HG03520 (cell line): ENCODE results near the gene BCL2L1.
A peak's percentile ranks its signal among the peaks of the same experiment; 100 is the strongest.

Experiments used
- ATAC-seq: cut with Tn5 transposase; IDR thresholded peaks from one replicate; pipeline ENCODE4 v1.9.1; 2021; ENCODE audit warnings: mild to moderate bottlenecking, moderate library complexity; ENCODE audit not compliant: unreplicated experiment

BCL2L1 gene

DNA sequence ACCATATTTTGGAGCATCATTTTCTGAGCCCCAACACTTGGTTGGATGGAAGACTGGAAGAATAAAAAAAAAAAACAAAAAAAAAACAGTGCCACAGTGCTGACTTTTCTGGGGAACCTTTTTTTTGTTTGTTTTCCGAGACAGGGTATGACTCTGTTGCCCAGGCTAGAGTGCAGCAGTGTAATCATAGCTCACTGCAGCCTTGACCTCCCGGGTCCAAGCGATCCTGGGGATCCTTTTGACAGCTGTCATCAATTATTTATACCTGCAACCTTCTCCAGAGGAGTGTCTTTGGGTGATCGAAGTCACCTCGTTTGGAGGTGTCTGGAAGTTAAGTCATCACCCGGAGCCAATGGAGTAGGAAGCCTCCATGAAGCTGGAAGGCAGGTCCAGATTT is 8.7 kb upstream of the BCL2L1 start:
- ATAC-seq, result no peak

DNA sequence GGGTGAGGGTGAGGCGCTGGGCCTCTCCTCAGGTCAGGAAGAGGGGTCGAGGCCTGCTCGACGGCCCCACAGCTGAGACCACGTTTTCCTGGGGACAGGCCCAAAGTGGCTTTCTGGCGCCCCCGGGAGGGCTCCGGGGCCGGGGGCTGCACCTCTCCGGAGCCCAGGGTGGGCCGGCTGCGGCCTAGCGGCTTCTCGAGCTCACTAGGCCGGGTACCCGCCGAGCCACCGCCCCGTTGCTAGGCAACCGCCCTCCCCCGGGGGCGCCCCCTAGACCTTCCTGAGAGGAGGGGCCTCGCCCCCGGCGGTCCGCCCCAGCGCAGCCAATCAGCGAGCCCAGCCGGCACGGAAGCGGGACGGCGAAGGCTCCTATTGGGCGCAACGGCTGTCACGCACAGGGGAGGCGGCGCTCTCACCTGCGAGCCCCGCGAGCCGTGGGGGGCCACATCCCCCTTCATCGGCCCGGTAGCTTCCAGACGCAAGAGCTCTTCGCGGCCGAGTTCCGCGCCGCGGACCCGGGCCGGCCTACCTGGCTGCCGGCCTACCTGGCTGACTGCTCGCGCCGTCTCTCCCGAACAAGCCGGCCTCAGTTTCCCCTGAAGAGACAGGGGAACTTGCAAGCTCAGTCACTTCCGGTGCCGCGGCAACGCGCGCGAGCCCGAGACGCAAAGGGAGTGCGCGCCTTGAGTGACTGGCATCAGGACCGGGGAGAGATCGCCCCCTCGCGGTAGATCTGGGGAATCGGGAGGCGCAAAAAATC is 831 bp upstream of the BCL2L1 start:
- peak; percentile 86 for ATAC-seq

DNA sequence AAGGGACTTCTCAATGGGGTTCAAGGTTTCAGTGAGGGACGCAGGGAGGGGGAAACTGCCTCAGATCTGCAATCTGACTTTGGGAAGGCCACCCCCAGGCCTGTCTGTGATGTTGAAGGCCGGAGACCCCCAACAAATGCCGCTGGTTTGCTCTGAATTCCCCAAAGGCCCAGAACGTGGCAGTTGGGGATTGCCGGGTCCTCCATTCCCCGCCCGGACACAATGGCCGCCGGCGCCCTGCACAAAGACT is 326 bp upstream of the BCL2L1 start:
- ATAC-seq, result no peak

DNA sequence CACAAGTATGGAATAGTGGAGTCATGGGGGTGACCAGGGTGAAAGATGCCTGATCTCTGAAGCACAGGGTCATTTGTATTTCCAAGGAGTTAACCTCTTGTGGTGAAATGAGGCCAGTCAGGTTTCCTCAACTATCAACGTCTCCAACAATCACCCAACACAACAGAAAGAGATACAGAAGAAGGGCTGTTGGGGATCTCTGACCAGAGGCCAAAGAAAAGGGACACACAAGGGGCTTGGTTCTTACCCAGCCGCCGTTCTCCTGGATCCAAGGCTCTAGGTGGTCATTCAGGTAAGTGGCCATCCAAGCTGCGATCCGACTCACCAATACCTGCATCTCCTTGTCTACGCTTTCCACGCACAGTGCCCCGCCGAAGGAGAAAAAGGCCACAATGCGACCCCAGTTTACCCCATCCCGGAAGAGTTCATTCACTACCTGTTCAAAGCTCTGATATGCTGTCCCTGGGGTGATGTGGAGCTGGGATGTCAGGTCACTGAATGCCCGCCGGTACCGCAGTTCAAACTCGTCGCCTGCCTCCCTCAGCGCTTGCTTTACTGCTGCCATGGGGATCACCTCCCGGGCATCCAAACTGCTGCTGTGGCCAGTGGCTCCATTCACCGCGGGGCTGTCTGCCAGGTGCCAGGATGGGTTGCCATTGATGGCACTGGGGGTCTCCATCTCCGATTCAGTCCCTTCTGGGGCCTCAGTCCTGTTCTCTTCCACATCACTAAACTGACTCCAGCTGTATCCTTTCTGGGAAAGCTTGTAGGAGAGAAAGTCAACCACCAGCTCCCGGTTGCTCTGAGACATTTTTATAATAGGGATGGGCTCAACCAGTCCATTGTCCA is 1.0 kb downstream of the BCL2L1 start:
- ATAC-seq, result no peak

DNA sequence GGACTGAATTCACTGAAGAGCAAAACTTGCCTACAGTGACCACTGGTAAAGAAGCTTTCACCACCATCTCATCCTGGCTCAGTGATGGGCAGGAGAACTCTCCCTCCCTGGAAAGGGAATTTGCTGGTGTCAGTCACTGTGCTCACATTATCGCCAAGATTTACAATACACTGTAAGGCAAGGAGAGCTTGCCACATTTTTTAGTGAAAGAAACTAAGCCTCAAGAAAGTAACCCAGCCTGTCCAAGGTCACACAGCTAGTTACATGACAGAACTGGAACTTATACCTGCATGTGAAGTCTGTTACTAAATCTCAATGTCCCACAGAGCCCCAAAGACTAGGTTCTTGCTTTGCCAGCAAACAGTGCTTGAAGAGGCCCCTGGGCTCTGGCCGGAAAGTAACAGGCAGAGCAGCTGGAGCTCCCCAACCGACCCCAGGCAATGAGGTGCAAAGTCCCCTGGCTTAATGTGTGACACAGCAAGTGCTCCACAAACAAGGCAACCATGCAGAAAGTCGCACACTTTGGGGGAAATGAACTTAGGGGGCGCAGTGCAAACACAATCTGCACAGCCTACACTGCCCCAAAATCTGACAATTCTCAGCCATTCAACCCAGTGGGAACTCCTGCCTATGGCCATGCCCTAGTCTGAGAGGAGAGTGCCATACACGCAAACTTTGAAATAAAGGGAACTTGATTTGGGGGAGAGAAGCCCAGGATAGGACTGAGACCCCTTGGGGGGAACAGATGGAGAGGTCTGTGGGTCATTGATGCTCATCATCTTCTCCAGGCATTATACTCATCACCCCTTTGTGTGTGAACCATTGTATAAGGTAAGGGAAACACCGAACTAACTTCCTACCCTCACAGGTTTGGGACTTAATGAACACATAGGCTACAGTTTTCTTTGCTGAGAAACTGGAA is 1.9 kb downstream of the BCL2L1 start:
- ATAC-seq, result no peak

DNA sequence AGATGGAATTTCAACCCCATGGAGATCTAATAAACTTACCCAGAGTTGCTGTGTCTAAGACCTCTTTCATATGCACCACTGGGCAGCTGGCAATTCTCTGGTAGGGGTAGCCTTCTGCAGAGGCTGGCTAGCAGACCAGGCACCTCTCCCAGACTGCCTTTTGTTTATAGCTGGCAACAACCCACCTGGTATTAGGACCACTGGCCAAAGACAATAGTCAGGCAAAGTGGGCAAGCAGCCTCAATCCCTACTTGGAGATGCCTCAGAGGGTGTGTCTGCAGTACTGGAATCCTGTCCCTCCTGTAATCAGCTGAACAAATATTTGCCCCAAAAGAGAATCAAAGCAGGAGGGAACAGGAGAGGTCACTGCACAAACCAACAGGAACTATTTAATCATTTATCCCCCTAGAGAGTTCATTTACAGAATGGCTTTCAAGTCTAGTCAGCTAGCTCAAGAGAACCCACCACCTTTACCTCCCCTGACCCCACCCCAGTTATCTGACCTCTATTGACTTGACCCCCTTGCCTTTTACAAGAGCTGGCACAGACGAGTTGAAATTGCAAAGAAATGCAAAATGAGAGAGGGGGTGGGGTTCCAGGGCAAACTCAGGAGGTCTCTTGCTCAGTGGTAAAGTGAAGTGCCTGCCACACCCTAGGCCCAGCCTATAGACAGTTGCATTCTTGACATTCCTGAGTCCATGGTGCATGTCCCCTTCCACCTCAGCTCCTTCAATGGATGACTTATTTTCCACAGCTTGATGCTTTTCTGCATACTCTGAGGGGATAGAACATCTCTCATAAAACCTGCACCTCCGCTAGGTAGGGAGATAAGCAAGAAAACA is 2.8 kb downstream of the BCL2L1 start:
- ATAC-seq, result no peak

DNA sequence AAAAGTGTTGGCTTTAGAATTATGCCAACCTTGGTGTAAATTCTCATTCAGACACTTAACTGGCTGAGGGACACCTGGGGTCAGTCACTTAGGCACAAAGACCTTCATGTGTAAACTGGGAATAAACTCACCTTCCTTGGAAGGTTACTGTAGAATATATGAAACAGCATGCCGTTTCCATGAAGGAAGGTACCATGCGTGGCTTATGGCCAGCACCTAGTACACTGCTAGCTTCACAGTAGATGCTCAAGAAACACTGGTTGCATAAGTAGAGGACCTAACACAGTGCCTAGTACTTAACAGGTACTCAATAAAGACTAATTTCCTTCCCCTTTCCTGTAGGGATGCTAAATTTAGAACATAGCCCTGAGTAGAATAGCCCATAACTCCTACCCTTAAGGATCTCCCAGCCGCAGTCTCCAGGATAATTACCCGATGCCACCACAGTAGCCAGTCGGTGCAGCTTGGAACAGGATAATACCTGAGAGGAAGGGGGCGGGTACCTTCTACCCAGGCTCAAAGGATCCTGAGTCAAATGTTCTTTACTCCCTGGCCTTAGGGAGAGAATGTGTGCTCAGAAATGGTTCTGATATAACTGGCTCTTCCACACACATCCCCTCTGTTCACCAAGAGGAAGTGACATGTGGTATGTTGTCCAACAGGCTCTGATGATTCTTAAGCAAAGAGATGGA is 3.6 kb downstream of the BCL2L1 start:
- ATAC-seq, result no peak

DNA sequence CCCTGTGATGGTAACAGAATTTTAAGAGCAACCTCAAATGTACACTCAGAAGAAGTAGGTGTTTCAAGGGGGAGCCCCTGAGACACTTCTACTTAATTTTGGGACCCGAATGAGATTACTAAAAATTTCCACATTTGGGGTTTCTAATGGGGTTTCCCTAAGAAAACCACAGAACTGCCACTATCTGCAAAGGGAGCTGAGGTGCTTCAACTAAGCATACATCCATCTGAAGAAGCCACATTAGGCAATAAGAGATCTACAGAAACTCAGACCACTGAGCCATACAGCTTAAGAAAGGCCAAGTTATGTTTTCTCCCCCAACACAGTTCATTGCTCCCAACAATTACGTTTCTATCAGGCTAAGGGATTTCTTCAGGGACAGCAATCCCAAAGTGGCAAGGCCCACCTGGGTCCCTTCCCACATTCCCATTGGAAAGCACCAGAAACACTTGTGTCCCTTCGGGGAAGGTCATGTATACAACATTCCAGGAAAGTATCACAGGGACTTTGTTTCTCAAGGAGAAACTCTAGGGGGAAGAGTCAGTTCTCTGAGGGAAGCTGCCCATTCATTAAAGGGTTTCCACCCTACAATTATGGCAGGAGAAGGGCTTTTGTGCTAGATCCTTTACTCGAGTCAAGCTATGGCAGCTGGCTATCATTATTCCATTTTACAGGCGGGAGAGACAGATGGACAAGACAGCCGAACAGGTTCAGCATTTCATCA is 5.0 kb downstream of the BCL2L1 start:
- no peak for ATAC-seq

DNA sequence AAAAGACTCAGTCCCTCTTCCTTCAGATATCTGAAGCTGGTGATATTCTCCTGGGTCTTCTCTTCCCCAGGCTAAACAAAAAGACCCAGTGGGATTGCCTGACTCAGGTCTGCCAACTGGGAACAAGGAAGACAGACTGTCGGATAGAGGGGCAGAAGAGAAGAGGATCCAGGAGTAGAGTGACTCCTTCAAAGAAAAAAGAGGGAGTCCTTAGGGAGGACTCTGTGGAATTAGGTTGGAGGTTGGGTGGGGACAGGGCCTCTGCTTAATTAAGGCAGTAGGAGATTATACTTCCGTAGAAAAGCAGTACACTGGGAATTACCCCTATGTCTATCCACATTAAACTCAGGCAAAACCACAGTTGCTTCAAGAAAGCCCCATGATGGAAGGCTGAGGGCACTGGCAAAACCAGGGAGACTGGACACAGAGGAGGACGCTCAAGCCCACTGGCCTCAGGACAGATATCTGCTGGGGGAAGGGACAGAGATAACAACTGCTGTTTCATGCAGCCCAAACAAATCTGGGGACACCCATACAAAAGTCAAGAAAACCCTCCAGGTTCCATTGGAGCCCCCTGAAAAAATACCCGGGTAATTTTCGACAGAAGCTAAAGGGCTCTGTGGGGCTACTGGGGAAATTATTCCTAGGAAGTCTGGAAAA is 5.7 kb downstream of the BCL2L1 start:
- no peak for ATAC-seq

DNA sequence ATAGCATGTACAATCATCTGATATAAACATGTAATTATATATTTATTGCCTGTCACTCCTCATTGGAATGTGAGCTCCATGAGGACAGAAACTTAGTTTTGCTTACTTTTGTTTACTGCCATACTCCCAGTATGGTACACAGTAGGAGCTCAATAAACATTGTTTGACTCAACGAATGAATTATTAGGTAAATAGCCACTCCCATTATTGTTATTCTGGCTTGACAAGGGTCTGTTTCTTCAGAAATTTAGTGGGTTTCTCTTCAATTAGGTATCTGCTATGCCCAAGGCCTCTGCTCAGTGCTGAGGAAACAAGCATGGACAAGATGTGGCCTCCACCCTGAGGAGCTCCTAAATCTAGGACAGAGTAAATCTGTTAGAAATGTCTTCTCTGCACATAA is 6.3 kb downstream of the BCL2L1 start:
- no peak for ATAC-seq

DNA sequence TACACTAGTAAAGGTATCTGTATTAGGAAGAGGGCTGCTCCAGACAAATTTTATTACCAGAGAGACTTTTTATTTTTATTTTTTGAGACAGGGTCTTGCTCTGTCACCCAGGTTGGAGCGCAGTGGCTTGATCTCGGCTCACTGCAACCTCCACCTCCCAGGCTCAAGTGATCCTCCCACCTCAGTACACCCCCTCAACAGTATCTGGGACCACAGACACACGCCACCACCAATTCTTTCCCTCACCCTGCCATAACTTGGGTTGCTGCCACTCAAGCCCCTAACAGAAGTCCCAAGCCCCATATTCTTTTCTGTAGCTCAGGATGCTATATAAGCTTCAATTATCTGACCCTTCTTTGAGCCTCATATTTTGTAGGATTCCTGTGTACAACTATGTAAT is 6.9 kb downstream of the BCL2L1 start:
- no peak for ATAC-seq

DNA sequence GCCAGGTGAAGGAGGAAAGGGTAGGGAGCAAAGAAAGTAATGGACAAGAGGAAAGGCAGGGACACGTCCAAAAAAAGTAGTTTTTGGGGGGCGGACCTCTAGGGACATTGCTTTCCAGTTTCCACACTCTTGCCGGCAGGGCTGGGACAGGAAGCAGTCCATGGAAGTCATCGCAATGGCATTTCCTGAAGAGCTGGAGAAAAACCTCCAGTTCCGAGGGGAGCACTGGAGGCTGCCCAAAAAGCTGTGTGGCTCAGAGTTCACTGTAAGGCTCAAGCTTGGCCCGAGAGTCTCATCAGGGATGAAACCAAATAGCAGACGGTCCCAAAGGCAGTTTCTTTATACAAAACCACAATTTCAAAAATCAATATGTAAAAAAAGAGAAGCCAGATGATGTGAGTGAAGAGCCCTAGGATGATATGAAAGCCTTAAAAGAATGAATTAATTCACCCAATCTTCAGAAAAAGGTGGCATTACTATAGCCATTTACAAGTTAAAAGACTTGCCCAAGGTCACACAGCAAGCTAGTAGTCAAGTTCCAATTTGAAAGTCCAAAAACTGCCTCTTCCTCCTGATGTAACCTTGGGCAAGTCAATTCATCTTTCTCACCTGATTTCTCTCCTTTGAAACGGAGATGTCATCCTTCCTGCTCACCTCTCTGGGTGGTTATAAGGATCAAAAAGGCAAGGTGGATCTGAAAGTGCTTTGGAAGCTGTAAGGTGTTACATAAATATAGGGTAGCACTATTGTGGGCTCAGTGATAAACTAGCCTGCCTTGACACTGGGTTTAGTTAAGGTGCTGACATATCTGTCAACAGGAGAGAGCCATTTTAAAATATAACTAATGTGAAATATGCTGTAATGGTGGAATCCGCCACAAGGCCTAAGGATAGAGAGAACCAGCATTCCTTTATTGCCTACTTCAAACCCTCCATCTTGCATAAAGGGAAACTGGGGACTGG is 9.1 kb downstream of the BCL2L1 start:
- ATAC-seq, result no peak

DNA sequence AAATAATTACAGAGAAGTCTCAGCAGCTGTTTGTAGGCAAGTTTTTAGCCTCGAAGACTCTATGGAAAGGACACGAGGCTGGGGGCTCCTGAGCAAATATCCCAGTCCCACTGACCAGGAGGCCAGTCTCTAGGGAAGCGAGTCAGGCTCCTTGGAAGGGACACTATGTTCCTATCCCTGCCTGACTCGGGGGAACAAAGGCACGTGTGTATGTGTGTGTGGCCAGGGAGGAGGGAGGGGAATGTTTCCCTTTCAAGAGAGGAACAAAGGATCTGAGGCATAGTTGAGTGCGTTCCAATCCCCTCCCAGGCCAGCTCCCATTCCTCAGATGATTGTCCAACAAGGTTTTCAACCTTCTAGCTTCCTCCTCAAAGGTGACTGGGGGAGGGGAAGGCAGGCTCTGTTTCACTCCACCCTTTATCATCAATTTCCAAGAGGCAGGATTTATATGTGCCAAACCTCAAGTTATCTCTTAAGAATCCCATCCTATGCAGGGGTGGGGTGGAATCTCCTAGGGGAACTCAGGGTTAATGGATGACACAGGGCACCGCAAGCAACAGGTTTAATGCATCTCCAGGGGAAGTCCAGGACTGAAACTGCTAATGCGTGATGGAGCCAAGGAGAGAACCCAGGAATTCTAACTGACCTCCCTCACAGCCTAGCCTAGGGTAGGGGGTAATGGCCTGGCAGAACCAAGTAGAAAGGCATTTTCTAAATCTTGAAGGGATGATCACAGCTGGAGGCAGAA is 9.9 kb downstream of the BCL2L1 start:
- ATAC-seq, result no peak

DNA sequence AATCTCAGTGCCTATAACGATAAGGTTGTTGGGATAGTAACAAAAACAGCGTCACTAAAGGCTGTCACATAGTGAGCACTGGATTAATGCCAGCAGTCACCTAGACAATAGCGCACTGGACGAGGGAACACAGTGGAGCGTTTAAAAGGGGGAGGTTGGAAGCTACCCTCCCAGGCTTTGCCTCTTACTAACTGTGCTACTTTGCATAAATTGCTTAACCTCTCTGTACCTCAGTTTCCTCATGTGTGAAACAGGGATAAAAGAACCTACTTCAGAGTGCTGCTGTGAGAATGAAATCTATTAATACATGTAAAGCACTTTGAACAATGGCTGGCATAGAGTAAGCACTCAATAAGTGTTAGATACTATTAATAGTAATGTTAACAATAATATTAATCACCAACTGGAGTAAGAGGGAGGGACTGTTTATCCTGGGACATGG is 10.5 kb downstream of the BCL2L1 start:
- ATAC-seq, result no peak

DNA sequence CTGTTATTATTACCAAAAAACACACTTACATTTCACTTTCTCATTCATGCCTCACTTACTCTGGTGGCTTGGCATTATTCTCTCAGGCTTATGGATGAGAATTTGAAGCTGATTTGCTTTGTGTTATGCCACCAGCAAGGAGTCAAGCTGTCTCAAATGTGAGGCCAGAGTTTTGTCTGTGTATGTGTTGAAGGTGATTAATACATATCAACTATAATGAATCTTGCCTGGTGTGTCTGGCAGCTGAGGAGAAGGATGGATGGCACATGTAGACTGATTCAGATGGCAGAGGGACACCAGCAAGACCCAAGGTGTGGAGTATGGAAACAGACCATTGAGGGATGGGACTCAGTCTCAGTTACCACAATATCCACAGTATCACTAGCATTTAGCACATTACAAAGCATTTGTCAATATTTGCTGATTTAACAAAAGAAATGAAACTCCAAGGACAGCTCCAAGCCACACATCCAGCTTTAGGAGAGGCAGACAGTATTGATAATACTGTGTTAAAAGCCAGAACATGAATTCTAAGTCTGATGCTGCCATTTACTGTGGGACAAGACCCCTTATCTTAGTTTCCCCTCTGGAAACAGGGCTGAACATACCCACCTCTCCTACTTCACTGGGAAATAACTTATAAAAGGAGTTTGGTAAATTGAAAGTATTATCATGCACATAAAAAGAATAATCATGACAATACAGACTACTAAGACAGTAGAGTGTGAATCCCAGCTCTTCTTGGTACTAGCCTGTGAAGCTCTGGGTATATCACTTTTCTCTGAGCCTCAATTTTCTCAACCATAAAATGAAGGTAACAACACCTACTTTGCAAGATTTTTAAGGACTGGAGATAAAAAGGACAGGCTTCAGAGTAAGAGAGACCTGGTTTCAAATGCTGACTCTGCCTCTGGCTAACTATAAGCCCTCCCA is 11.2 kb downstream of the BCL2L1 start:
- ATAC-seq, result no peak
